HG02884 (cell line): ENCODE data around the gene CROCC.
"Not testable (repeated sequence)": the region's sequence is repeated elsewhere in the genome, so short reads cannot be mapped to it uniquely, and the experiment has no call there.

Experiments used
- ATAC-seq: cut with Tn5 transposase; IDR thresholded peaks from one replicate; pipeline ENCODE4 v1.9.1; 2021; ENCODE audit warnings: mild to moderate bottlenecking, moderate library complexity; ENCODE audit not compliant: unreplicated experiment

Gene CROCC

GRCh38 chr1:16913833-16914662, 7.7 kb upstream of the CROCC start:
- ATAC-seq, result peak; percentile 79

- not testable (repeated sequence) for ATAC-seq
Observed at GRCh38 chr1:16914928-16915626, 6.7 kb upstream of the CROCC start.

GRCh38 chr1:16915627-16915973, 6.1 kb upstream of the CROCC start:
- no peak for ATAC-seq

- ATAC-seq, result not testable (repeated sequence)
Observed at GRCh38 chr1:16916036-16916880, 5.5 kb upstream of the CROCC start.

- no peak for ATAC-seq
Observed at GRCh38 chr1:16918371-16918770, 3.4 kb upstream of the CROCC start.

GRCh38 chr1:16918936-16919665, 2.6 kb upstream of the CROCC start:
- ATAC-seq, result not testable (repeated sequence)

GRCh38 chr1:16920951-16921350, 780 bp upstream of the CROCC start:
- ATAC-seq, result no peak

- ATAC-seq, result no peak
Observed at GRCh38 chr1:16922466-16922865, 735 bp downstream of the CROCC start.

GRCh38 chr1:16922885-16923431, 1.2 kb downstream of the CROCC start:
- ATAC-seq, result no peak

- ATAC-seq, result no peak
Observed at GRCh38 chr1:16924216-16924918, 2.6 kb downstream of the CROCC start.

- no peak for ATAC-seq
Observed at GRCh38 chr1:16924919-16925477, 3.3 kb downstream of the CROCC start.

GRCh38 chr1:16925635-16926490, 4.1 kb downstream of the CROCC start:
- ATAC-seq, result no peak

GRCh38 chr1:16926491-16927073, 4.9 kb downstream of the CROCC start:
- no peak for ATAC-seq

GRCh38 chr1:16927256-16927655, 5.5 kb downstream of the CROCC start:
- no peak for ATAC-seq

GRCh38 chr1:16927711-16928485, 6.2 kb downstream of the CROCC start:
- ATAC-seq, result no peak

- ATAC-seq, result not testable (repeated sequence)
Observed at GRCh38 chr1:16929146-16930041, 7.7 kb downstream of the CROCC start.
